NOMO-1 treated with dmso at 0.1 percent for 144 hours (cell line): ENCODE results near the gene ARHGEF39.

ENCODE experiments used
- DNase-seq: peaks from one replicate; lab custom pipeline; 2025; ENCODE audit not compliant: unreplicated experiment; lab: John Stamatoyannopoulos, UW

Gene ARHGEF39, protein sequence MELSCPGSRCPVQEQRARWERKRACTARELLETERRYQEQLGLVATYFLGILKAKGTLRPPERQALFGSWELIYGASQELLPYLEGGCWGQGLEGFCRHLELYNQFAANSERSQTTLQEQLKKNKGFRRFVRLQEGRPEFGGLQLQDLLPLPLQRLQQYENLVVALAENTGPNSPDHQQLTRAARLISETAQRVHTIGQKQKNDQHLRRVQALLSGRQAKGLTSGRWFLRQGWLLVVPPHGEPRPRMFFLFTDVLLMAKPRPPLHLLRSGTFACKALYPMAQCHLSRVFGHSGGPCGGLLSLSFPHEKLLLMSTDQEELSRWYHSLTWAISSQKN

DNA sequence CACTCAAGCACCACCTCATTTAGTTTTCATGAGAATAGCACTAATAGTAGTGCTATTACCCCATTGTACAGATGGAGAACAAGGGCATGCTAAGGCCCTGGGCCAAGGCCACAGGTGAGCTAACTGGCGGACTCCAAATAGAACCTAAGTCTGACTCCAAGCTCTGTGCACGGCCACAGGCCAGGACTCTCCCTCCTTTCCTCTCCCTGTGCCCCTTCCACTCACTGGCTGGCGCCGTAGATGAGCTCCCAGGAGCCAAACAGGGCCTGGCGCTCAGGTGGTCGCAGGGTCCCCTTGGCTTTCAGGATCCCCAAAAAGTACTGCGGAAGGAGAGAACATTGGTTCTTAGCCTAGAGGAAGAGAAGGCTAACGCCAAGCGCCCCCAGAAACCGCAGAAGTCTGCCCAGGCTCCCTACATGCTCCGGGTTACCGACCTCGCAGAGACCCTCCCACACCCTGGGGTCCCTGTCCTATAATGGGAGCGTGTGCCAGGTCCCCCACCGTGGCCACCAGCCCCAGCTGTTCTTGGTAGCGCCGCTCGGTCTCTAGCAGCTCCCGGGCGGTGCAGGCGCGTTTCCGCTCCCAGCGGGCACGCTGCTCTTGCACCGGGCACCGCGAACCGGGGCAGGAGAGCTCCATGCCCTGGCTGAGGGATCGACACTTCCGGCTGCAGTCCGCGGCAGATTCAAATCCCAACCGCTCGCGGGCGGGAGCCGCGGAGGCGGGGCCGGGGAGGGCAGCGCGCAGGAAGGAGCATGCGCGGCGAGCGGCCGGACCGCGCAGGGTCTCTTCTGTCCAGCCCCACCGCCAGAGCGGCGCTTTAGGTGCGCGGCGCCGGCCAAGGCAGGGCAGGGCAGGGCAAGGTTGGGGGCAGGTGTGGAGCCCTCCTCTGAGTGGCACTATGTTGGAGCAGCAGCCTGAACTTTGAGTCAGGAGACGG is at the start of gene ARHGEF39:
ARHGEF39 (minus strand) TSS at position 665 of the 940 bp plus-strand sequence; CDS start at position 639, 26 bp downstream.
- peak; percentile 82 for DNase-seq

DNA sequence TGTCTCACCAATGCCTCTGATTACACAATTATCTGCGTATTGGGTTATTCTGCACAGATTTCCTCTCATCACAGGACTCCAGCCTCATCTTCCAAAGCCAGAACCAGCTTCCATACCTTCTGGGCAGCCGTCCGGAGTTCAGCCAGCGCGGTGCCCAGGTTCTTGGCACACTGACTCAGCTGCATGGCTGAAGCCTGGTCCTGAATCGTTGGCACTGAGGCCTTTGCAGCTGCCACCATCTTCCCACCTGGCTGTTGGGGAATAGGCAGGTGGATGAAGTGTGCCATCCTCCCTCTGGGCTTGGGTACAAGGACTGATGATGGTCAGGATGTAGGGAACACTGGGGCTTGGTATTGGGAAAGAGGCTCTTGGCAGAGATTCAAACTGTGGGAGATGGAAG is 49.1 kb upstream of the ARHGEF39 start:
- DNase-seq = no peak

DNA sequence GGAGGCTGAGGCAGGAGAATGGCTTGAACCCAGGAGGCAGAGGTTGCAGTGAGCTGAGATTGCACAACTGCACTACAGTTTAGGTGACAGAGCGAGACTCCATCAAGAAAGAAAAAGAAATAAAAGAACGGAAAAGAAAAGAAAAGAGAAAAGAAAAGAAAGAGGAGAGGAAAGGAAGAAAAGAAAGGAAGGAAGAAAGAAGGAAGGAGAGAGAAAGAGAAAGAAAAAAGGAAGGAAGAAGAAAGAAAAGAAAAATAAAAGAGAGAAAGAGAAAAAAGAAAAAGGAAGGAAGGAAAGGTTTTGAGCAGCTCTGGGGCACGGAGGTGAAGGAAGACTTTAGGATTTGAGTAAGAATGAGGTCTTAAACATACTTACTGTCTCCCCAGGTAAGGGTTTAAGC is 48.6 kb upstream of the ARHGEF39 start:
- DNase-seq = no peak

DNA sequence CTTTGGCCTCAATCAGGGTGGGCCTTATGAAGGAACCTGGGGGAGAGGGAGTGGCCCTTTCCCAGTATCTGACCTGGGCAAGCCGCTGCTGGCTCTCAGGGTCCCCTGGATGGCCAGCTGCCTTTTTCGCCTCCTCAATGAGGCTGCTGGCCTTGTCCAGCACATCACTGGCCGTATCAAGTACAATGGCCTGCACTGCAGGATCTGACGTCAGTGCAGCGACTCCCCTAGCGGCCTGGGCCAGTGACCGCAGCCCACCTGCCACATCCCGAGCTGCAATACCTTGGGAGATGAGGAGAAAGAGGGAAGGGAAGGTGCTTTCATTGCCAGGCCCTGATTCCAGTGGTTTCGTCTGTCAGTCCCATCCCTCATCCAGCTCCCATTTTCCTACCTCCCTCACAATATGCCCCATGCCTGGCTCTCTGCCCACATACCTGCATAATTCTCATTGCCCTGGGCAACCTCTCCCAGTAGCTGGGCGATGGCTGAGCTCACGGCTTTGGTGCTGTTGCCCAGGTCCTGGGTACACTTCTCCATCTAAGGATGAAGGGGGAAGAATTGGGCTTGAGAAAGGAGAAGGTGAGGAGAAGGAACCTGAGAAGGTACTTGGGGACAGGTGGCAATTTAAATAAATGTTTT is 47.9 kb upstream of the ARHGEF39 start:
- DNase-seq = no peak

DNA sequence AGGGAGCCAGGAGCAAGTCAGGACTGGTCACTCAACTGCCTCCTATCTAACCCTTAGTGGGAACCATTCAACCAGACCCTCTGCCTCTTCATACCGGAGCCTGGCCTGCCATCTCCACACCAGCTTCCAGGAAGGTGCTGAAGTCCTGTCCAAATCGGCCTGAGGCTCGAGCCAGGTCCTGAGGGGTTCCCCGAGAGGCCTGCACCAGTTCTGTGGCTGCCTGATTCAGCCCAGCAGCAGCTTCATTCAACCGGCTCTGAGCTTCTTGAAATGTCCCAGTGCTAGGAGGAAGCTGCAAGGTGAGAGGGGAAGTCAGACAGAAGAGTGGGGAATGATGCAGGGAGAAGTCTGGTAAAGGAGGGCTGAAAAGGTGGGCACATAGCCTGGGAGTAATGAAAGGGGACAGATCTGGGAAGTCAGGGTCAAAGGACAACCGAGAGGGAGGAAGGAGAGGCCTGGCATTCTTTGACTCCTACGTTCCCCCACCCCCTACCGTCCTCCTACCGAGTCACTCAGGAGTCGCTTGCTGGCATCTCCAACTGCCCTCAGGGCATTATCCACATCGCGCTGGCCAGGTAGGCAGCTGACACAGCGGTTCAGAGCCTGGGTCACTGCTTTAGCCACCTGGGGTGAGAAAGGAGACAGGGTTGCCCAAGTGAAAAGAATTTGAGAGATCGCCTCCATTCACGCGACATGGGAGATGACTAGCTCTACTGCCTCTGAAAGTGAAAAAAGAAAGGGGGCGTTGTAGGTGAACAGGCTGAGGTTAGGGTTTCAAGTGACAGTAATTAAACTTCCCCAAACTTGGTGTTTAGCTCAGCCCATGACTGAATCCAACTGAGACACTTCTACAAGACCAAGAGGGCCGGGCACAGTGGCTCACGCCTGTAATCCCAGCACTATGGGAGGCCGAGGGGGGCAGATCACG is 46.8 kb upstream of the ARHGEF39 start:
- DNase-seq = no peak

DNA sequence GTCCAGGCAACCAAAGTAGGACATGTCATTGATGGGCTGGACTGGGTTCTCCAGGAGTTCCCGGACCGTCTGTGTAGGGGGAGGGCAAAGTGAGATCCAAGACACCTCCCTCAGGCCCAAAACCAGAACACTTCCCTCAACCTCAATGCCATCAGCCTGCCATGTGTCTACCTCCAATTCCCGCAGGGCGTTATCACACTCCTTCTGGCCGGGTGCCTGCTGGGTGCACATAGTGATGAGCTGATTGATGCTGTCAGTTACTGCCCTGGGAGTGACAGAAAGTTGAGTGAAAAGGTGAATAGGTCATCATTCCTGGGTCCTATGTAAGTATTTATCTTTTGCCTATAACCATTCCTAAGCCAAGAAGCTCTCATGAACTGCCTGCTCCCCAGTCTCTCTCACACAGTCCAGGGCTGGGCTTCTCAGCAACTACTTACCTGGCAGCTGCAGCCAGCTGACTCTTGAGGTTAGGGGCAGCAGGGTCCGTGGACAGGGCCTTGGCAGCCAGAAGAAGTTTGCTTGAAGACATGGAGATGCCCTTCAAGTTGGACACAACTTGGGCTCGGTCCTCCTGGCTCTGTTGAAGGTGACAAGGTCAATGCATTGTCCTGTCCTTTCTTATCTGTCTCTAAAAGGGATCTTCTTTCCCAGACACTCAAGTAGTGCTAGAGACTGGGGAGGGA is 46.0 kb upstream of the ARHGEF39 start:
- DNase-seq = no peak

DNA sequence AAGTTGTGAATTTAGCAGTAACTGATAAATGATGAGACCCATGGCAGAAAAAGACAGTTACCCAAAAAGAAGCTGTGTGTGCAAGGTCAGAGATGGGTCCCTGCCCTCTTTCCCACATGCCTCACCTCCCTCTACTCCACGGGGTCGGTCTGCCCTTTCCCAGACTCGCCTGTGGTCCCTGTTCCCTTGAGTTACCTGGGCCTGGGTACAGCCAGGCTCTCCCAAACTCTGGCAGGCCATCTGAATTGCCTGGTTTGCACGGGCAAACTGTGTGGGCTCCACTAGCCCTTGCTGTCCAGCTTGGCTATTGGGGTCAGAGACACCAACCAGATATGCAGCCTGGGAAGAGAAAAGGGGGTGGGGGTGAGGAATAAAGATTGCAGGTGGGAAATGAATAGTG is 43.2 kb upstream of the ARHGEF39 start:
- DNase-seq = no peak

DNA sequence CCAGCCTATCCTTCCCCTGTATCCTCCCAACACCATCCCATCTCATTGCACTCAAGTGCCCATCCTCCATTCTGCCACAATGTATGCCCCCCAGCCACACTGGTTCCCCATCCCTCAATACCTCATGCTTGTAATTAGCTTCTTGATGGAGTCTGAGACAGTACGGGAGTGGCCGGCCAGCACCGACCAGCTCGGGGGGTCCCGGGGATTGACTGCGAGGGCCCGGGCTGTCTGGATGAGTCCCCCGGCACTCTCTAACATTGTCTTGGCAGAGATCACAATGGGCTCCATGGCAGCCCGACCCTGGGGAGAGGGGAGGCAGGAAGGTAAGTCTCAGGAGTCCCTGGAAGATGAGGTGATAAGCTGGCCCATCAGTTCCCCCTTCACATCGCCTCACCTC is 42.0 kb upstream of the ARHGEF39 start:
- DNase-seq = no peak

DNA sequence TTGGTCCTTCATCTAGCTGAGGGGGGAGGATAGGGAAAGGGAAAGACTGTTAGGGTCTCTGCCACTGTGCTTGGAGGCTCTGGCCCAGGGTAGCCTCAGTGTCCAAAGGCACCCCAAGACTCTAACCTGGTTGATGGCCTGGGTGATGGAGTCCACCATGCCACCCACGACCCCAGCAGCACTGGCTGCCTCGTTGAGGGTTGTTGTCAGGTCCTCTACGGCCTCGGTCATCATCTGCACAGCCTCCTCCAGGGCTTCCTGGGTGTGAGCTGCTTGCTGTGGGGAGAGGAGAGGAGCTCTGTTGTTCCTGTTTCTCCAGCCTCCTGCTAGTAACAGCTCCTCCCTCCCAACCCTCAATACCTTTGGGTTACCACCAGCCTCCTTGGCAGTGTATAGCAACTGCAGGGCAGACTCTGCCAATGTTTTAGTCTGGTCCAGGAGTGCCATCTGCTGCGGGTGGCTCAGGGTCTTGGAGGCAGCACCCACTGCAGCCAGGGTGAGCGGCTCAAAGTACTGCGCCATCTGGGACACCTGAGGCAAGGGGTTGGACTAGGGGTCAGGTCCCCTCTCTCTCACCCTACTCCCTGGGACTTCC is 40.9 kb upstream of the ARHGEF39 start:
- no peak for DNase-seq

DNA sequence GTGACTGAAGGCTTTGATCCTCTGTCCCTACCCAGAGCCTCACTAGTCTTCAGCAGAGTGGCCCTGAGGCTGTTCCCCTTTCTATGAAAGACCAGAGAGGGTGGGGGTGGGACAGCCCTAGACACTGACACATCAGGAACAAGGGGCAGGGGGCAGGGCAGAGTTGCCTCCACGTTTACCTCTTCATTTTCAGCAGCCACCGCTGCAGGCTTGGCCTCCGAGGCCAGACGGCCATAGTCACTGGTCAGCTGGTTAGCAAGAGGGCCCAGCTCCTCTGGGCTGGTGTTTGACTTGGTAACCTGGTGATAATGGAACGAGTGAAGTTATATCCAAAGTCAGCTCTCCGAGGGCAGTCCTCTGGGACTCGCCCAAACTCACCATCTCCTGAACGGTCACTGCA is 40.4 kb upstream of the ARHGEF39 start:
- no peak for DNase-seq

DNA sequence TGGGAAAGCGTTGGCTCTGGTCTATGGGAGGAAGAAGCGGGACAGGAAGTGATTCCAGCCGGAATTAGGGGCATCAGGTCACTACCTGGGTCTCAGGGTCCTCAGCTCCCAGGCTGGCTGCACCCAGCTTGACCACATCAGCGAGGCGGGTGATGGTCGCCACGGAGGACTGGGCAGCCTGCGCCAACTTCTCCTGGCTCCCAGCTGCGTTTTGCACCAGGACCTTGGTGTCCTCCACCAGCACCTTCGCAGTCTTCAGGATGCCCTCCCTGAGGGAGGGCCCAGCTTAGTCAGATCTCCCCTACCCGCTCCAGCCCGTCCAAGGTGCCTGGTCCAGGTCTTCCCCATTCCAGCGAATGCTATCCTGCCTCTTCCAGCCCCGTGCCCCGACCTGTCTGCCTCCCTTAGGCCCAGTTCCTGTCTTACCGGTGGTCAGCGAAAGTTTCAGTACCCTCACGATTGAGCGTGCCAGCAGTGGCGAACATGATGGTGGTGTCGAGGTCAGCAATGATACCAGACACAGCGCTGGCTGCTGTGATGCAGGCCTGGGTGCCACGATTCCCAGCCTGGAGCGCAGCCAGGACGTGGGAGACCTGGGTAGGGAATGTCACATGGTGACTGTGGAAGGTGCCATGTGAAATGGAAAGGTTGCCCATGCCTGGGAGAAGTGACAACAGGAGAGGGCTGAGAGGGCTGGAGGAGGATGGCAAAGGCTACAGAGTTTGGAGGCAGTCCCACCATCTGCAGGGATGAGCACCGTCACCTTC is 39.1 kb upstream of the ARHGEF39 start:
- DNase-seq = no peak

DNA sequence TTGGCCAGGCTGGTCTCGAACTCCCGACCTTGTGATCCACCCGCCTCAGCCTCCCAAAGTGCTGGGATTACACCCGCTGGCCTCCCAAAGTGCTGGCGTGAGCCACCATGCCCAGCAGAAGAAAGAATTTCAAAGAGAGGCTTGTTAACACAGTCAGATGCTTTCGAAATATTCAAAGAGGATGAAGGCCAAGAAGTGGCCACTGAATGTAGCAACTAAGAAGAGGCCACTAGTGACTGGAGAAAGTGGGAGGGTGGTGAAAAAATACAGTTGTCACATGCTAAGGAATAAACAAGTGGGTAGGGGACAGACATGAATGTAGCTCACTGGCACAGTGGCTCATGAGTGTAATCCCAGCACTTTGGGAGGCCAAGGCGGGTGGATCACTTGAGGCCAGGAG is 37.7 kb upstream of the ARHGEF39 start:
- DNase-seq = no peak

DNA sequence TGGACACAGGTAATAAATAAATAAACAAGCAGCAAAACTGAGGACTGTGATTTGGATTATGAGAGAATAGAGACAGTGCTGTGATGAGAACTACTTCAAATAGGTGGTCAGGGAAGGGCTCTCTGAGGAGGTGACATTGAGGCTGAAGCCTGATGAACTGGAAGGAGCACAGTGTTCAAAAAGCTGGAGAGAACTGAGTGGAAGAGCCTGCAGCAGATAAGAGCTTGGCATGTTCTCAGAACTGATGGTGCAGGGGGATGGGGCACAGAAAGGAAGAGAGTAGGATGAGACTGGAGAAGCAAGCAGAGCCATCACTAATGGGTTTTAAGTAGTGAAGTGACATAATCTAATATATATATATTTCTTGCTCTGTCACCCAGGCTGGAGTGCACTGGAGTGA is 35.9 kb upstream of the ARHGEF39 start:
- no peak for DNase-seq

DNA sequence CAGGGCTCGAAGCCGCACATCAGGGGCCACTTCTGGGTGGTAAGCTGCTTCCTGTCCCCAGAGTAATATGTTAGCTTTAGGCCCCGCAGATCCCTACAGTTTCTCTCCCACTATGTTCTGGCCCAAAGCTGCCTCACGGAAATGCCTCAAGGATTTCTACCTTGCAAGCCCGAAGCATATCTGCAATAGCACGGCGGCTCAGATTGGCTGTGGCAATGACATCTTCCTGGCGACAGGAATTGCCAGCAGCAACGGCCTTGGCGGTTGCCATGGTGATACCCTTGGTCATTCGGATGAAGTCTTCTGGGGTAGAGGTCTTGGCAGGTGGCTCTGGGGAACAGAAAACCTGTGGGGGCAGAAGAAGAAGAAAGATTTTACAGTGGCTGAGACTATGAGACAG is 35.0 kb upstream of the ARHGEF39 start:
- DNase-seq = no peak

DNA sequence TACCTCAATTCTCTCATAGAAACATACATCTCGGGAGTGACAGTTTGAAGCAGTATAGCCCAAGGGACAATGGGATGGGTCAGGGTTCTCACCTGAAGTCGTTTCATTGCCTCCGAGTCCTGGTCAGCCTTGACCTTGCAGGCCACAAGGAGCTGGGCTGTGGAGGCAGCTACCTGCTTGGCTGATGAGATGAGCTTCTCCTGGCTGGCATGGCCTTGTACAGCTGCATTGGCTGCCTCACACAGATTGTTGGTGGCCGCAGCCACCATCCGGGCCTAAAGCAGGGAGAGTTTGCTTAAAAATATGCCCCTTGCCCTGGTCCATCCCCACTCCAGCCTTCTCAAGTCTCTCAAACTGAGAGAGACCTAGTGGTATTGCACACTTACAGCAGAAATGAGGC is 33.2 kb upstream of the ARHGEF39 start:
- DNase-seq = no peak

DNA sequence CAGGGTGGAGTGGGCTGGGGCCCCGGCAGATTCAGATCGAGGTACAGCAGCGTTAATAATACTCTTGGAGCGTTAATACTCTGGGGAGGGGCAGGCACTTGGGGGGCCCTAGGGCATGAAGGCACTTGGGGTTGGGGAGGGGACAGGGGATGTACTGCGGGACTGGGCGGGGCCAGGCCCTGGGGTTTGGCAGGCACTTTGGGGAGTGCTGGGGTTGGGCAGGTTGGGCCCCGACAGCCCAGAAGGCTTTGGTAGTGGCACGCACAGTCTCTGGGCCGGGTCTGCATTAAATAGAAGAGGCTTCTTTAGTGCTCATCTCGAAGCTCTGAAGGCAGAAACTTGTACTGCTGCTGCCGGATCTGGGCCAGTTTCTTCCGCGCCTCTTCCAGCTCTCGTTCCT is 32.5 kb upstream of the ARHGEF39 start:
- DNase-seq = no peak

DNA sequence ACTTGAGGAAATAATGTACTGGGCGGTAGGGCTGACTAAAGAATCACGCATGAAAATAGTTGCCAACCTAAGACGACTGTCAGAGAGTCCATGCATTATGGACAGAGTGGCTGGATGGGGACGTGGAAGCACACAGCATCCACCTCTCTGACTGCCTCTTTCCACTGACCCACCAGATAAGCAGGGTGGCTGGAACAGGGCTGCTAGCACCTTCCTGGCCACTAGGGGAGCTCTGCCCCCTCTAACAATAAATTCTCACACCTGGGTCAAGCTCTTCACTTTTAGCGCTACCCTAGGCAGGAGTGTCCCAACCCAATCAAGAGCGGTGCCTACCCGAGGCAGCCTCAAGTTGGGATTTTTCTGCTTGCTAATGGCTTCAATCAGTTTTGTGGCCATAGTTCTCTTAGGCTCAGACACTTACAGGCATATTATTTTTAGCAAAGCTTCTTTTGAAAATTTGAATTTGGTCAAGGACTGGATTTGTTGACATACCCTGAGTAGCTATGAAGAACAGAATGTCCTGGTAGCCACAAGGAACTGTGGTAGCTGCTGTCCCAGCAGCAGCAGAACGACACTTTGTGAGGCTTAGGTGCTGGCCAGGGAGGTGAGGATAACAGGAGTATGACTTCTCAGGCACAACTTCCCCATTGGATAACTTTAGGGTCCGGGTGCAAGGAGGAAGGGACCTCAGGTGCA is 31.7 kb upstream of the ARHGEF39 start:
- peak; percentile 14 for DNase-seq

DNA sequence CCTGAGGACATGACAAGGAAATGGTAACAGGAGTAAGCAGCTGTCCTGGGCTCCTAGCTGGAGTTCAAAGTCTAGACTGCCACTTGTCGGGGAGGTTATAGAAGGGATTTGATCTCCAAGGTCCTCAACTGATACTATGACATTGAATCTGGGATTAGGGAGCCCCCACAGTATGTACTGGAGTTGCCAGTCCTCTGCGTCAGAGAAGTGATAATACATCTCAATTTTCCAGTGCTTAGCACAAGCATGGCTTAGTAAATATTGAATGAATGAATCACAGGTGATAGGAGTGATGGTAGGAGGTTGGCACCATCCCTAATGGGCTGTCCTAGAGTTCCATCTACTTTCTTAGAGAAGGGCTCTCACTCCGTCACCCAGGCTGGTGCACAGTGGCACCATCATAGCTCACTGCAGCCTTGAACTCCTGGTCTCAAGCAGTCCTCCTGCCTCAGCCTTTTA is 31.0 kb upstream of the ARHGEF39 start:
- no peak for DNase-seq
